Hepatocyte (in vitro differentiated cells): Measurements from ENCODE around the gene CD99L2.

Experiments
- CTCF ChIP-seq: fragments of 200-600 bp; sonication (generic); IDR thresholded peaks from 2 replicates; pipeline ENCODE4 v1.5.1; 2016; ENCODE audit warnings: antibody characterized with exemption, mild to moderate bottlenecking; ENCODE audit not compliant: poor library complexity
- EZH2 ChIP-seq: fragments of 200-600 bp; sonication (generic); IDR thresholded peaks from 2 replicates; pipeline ENCODE4 v1.6.1; 2016; ENCODE audit warnings: antibody characterized with exemption, mild to moderate bottlenecking, borderline replicate concordance
- EZH2phosphoT487 ChIP-seq: fragments of 200-600 bp; sonication (generic); IDR thresholded peaks from one replicate; pipeline ENCODE4 v1.6.1; 2018; ENCODE audit warnings: antibody characterized with exemption, mild to moderate bottlenecking, low read depth, moderate library complexity; ENCODE audit not compliant: unreplicated experiment, severe bottlenecking

GRCh38 chrX:150792949-150793527 lies 105.4 kb downstream of the CD99L2 start:
- TF ChIP-seq CTCF (no peak), EZH2phosphoT487 (no peak), EZH2 (no peak)
